Thyroid gland (tissue), 4 donors: Measurements from ENCODE around the gene RAN.

Source experiments
- CTCF ChIP-seq, 6 experiments: fragments of 200-600 bp in 3 of 6; fragments of 450-650 bp in 3 of 6; sonication (generic) in 3 of 6; IDR thresholded peaks; one replicate each; pipeline ENCODE4 v1.5.1; 2016 to 2019; ENCODE audit warnings: antibody characterized with exemption in 6 of 6, mild to moderate bottlenecking in 2 of 6, inconsistent platforms in 1 of 6, moderate library complexity in 1 of 6
- POLR2A ChIP-seq, 2 donors: fragments of 450-650 bp; IDR thresholded peaks; one replicate each; pipeline ENCODE4 v1.6.1; 2017; ENCODE audit warnings: antibody characterized with exemption in 2 of 2, mild to moderate bottlenecking in 2 of 2, moderate library complexity in 1 of 2

- TF ChIP-seq CTCF (IDR thresholded peaks at IDR 0.05): no peak
- no peak for TF ChIP-seq POLR2A (IDR thresholded peaks at IDR 0.05)
These were observed 5.5 kb downstream of the RAN start for GRCh38 chr12:130877333-130877732.
